ENCODE measurements around the gene COG5. TPM values are rescaled to one million over a fixed set of nuclear protein-coding genes. Genes with fewer than 3 reads are reported as not detected.

COG5 gene
- total and polyA plus RNA-seq, 2 of the 4 experiments (the other 2 are of a cell fraction), result 18.5 to 27.4 TPM

DNA sequence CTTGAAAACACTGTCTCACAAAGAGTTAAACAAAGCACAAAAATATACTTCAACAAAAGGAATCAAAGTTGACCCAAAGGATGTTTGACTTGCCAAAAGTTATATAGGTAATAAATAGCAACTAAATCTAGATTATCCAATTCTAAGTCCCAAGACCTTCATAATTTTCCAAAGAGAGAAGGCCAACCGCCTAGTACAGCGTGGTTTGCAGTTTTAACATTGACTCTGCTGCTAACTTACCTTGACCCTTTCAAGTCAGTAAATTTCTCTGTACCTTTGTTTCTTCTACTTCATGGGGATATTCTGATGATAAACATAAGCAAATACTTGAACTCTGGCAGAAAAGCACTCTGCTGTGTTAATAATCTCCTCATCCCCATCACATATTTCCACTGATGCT, 95.7 kb downstream of the COG5 start:
- Histone ChIP-seq H2AK9ac (replicated peaks; ENCODE audit: low read depth, low read length, poor library complexity) (no peak overlapping the region), H3K9me1 (ENCODE audit: insufficient read depth, low read length) (no peaks in the 10 kb centered on the region), H2AFZ (replicated peaks; ENCODE audit: low read length, poor library complexity) (no peak overlapping the region), H4K91ac (ENCODE audit: insufficient read depth, low read depth, low read length) (no peak overlapping the region), H2BK5ac (ENCODE audit: low read depth, low read length, poor library complexity, severe bottlenecking) (no peak overlapping the region), H3K36me3 (ENCODE audit: control insufficient read depth, insufficient read depth, low read length) (no peaks in the 10 kb centered on the region), H3K4me3 (ENCODE audit: insufficient read depth, low read depth, low read length) (no peak overlapping the region), H2BK120ac (ENCODE audit: low read depth, low read length) (no peak overlapping the region), H3K9me3 (ENCODE audit: control insufficient read depth, insufficient read depth, low read length) (no peaks in the 10 kb centered on the region), H3K9ac (ENCODE audit: low read depth, low read length) (no peak overlapping the region), H4K20me1 (ENCODE audit: insufficient read depth, low read length) (peaks cover 3% of the 10 kb centered on the region; the same call in 1 of the 2 replicates), H2BK15ac (ENCODE audit: low read depth, low read length) (no peak overlapping the region), H4K8ac (ENCODE audit: low read depth in 2 of 2, low read length in 2 of 2) (no peak overlapping the region), H3K4ac (ENCODE audit: low read depth, low read length) (no peak overlapping the region), H3K14ac (replicated peaks; ENCODE audit: low read depth, low read length) (no peak overlapping the region), H2BK20ac (ENCODE audit: low read depth, low read length) (no peak overlapping the region), H3K4me1 (ENCODE audit: control insufficient read depth, insufficient read depth, low read length) (no peaks in the 10 kb centered on the region; the same call in 1 of the 2 replicates), H3K56ac (ENCODE audit: extremely low read depth, insufficient read depth, low read length) (no peak overlapping the region), H3K4me2 (ENCODE audit: low read depth, low read length) (no peak overlapping the region), H2AK5ac (ENCODE audit: low read depth, low read length) (no peak overlapping the region), H3K18ac (ENCODE audit: low read depth, low read length) (no peak overlapping the region), H3K23ac (ENCODE audit: low read depth, low read length) (no peak overlapping the region), H3K27ac (ENCODE audit: insufficient read depth, low read length) (no peak overlapping the region), H4K5ac (ENCODE audit: low read depth, low read length) (no peak overlapping the region), H3K27me3 (ENCODE audit: control insufficient read depth, insufficient read depth, low read length) (no peaks in the 10 kb centered on the region), H3K79me1 (ENCODE audit: low read depth in 1 of 2, low read length in 2 of 2) (peaks cover 3 to 5% of the 10 kb centered on the region in 2 experiments; a peak in 2 of 4 replicates)
- intact Hi-C loops (cut with micrococcal nuclease), result no loop called here
- TF ChIP-seq POLR2A (IDR thresholded peaks at IDR 0.05; ENCODE audit: low read depth, low read length) (no peak), MAZ (IDR thresholded peaks at IDR 0.05; ENCODE audit: borderline replicate concordance, low read depth, low read length) (no peak), RFX5 (IDR thresholded peaks at IDR 0.05; ENCODE audit: low read depth, low read length) (no peak), MXI1 (IDR thresholded peaks at IDR 0.05; ENCODE audit: borderline replicate concordance, low read depth, low read length) (no peak)
- TF ChIP-seq, protein P1, sequence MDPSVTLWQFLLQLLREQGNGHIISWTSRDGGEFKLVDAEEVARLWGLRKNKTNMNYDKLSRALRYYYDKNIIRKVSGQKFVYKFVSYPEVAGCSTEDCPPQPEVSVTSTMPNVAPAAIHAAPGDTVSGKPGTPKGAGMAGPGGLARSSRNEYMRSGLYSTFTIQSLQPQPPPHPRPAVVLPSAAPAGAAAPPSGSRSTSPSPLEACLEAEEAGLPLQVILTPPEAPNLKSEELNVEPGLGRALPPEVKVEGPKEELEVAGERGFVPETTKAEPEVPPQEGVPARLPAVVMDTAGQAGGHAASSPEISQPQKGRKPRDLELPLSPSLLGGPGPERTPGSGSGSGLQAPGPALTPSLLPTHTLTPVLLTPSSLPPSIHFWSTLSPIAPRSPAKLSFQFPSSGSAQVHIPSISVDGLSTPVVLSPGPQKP (IDR thresholded peaks at IDR 0.05; ENCODE audit: borderline replicate concordance, low read depth, low read length), result no peak
- CTCF ChIA-PET, result no interaction called here
- POLR2A ChIA-PET (ENCODE audit: unreplicated experiment), result no interaction called here
- ATAC-seq (ENCODE audit: low read depth), result no peak
- DNase-seq, result no peak
- in situ Hi-C loops (cut with MboI; ENCODE audit: low sequenced_read_pairs), result loop anchor here (5.0 kb wide), 1 partner anchor 254 kb away; no protein-coding TSS in a partner anchor
- WGBS, 2 experiments (ENCODE audit: extremely low coverage in 2 of 2, insufficient read length in 1 of 2), result no CpG with 5 or more reads among the region's 2 CpGs
- dilution Hi-C loops (cut with HindIII; ENCODE audit: low sequenced_read_pairs, unreplicated experiment), result loop anchor here (25.0 kb wide), 1 partner anchor 244 kb away; no protein-coding TSS in a partner anchor
- BruUV-seq (replicated peaks), result no TSS peak

All from IMR-90 (cell line).